Astrocyte (in vitro differentiated cells and primary cell): ENCODE data around the gene AGPAT1. TPM values are rescaled to one million over a fixed set of nuclear protein-coding genes. Genes with fewer than 3 reads are reported as not detected.

ENCODE experiments used
- DNase-seq: peaks from one replicate; pipeline ENCODE4 v3.0.0-alpha.2; 2010; ENCODE audit warnings: low read depth
- FAIRE-seq: peaks from 2 replicates; lab custom pipeline; 2011; peaks lifted over from hg19 to GRCh38; lab: Jason Lieb, UNC
- H2AFZ ChIP-seq: 2 replicates; pipeline ENCODE4 v1.6.0; 2012; ENCODE audit warnings: low read depth, low read length, inconsistent platforms
- H3K27ac ChIP-seq: 2 replicates; pipeline ENCODE4 v1.5.1; 2011; ENCODE audit warnings: low read depth, low read length, inconsistent platforms
- H3K27me3 ChIP-seq: 2 replicates; pipeline ENCODE4 v1.6.0; 2011; ENCODE audit warnings: low read length, inconsistent platforms; ENCODE audit not compliant: insufficient read depth
- H3K36me3 ChIP-seq: 2 replicates; pipeline ENCODE4 v1.5.1; 2011; ENCODE audit warnings: low read length, inconsistent platforms; ENCODE audit not compliant: insufficient read depth
- H3K4me1 ChIP-seq: 2 replicates; pipeline ENCODE4 v1.5.1; 2011; ENCODE audit warnings: low read length, inconsistent platforms; ENCODE audit not compliant: insufficient read depth
- H3K4me2 ChIP-seq: 2 replicates; pipeline ENCODE4 v1.6.0; 2012; ENCODE audit warnings: low read length, inconsistent platforms
- H3K4me3 ChIP-seq: 2 replicates; pipeline ENCODE4 v1.5.1; 2011; ENCODE audit warnings: low read depth, mild to moderate bottlenecking, low read length, inconsistent platforms; ENCODE audit not compliant: insufficient read depth
- H3K79me2 ChIP-seq: 2 replicates; pipeline ENCODE4 v1.6.0; 2012; ENCODE audit warnings: mild to moderate bottlenecking, low read length, inconsistent platforms; ENCODE audit not compliant: insufficient read depth
- H3K9ac ChIP-seq: 2 replicates; pipeline ENCODE4 v1.6.0; 2012; ENCODE audit warnings: mild to moderate bottlenecking, low read length, inconsistent platforms
- H3K9me3 ChIP-seq: 2 replicates; pipeline ENCODE4 v1.5.1; 2012; ENCODE audit warnings: low read depth, mild to moderate bottlenecking, low read length, inconsistent platforms; ENCODE audit not compliant: insufficient read depth
- H4K20me1 ChIP-seq: 2 replicates; pipeline ENCODE4 v1.6.0; 2012; ENCODE audit warnings: low read length, inconsistent platforms; ENCODE audit not compliant: insufficient read depth
- H3K27ac Mint-ChIP-seq: one replicate; pipeline ENCODE4 v1.8.0; 2021; ENCODE audit warnings: mild to moderate bottlenecking, mixed read lengths; ENCODE audit not compliant: unreplicated experiment
- H3K27me3 Mint-ChIP-seq: one replicate; pipeline ENCODE4 v1.8.0; 2021; ENCODE audit warnings: low read depth, mixed read lengths; ENCODE audit not compliant: unreplicated experiment
- H3K36me3 Mint-ChIP-seq: one replicate; pipeline ENCODE4 v1.8.0; 2021; ENCODE audit warnings: low read depth, mixed read lengths; ENCODE audit not compliant: unreplicated experiment
- H3K4me1 Mint-ChIP-seq: one replicate; pipeline ENCODE4 v1.8.0; 2021; ENCODE audit warnings: low read depth, mixed read lengths; ENCODE audit not compliant: unreplicated experiment
- H3K4me3 Mint-ChIP-seq: one replicate; pipeline ENCODE4 v1.8.0; 2021; ENCODE audit warnings: mild to moderate bottlenecking, moderate library complexity, mixed read lengths; ENCODE audit not compliant: unreplicated experiment
- H3K9me3 Mint-ChIP-seq: one replicate; pipeline ENCODE4 v1.8.0; 2021; ENCODE audit warnings: mild to moderate bottlenecking, mixed read lengths; ENCODE audit not compliant: unreplicated experiment
- CTCF ChIP-seq: IDR thresholded peaks from 2 replicates; pipeline ENCODE4 v1.5.1; 2011; ENCODE audit warnings: low read depth, mild to moderate bottlenecking, inconsistent platforms, low read length, moderate library complexity; ENCODE audit not compliant: insufficient read depth
- EZH2 ChIP-seq: IDR thresholded peaks from 2 replicates; pipeline ENCODE4 v1.6.1; 2012; ENCODE audit warnings: mild to moderate bottlenecking, low read length, inconsistent platforms; ENCODE audit not compliant: insufficient read depth
- total RNA-seq: library from RNA; stranded (reverse); gene quantifications from 2 replicates; pipeline ENCODE4 v1.2.1, GENCODE V29; 2021

Gene AGPAT1
- total RNA-seq, 1 donor from 2014 or later, result 94.8 TPM

GRCh38 chr6:32192608-32193039 lies 16.7 kb upstream of the AGPAT1 start, which contains the start of gene GPSM3:
TSS of gene GPSM3 (minus strand) at chr6:32192643. CDS start at chr6:32192513, 130 bp downstream.
- Mint-ChIP-seq H3K27me3 (no peaks in the 10 kb centered on the region), H3K36me3 (peaks cover 2% of the 10 kb centered on the region), H3K4me1 (peaks cover 29% of the 10 kb centered on the region), H3K4me3 (peak within 1 kb of the TSS; percentile 70), H3K27ac (peak within 1 kb of the TSS; percentile 58), H3K9me3 (no peaks in the 10 kb centered on the region)
- Histone ChIP-seq H3K4me2 (peak within 1 kb of the TSS; percentile 80), H3K27me3 (no peaks in the 10 kb centered on the region), H3K4me3 (peak within 1 kb of the TSS; percentile 25), H3K36me3 (no peaks in the 10 kb centered on the region), H3K9me3 (no peaks in the 10 kb centered on the region), H3K4me1 (peaks cover 39% of the 10 kb centered on the region), H2AFZ (peak within 1 kb of the TSS; percentile 54), H4K20me1 (no peaks in the 10 kb centered on the region), H3K27ac (peak within 1 kb of the TSS; percentile 34), H3K9ac (peak within 1 kb of the TSS; percentile 33), H3K79me2 (peaks cover 29% of the 10 kb centered on the region)
- FAIRE-seq, result no peak
- no peak for DNase-seq
- no peak for TF ChIP-seq CTCF
- no peak for TF ChIP-seq EZH2

- FAIRE-seq (no peak), DNase-seq (no peak)
- Histone ChIP-seq H3K9me3 (no peaks in the 10 kb centered on the region), H3K4me1 (peaks cover 35% of the 10 kb centered on the region), H2AFZ (no peak overlapping the region), H3K27ac (peak overlapping the region; percentile 10), H3K9ac (no peak overlapping the region), H4K20me1 (no peaks in the 10 kb centered on the region), H3K79me2 (peaks cover 36% of the 10 kb centered on the region), H3K36me3 (peaks cover 4% of the 10 kb centered on the region), H3K27me3 (no peaks in the 10 kb centered on the region), H3K4me3 (no peak overlapping the region), H3K4me2 (peak overlapping the region; percentile 80)
- Mint-ChIP-seq H3K36me3 (peaks cover 8% of the 10 kb centered on the region), H3K27me3 (no peaks in the 10 kb centered on the region), H3K4me3 (peak overlapping the region; percentile 23), H3K9me3 (no peaks in the 10 kb centered on the region), H3K4me1 (peaks cover 32% of the 10 kb centered on the region), H3K27ac (peak overlapping the region; percentile 58)
- TF ChIP-seq EZH2 (no peak), CTCF (no peak)
These were observed 16.1 kb upstream of the AGPAT1 start for GRCh38 chr6:32191696-32192607.
